Common myeloid progenitor, CD34-positive (primary cell): ENCODE results near the gene TUBB1.

Experiments
- CTCF ChIA-PET: fragments of 350-600 bp; sonication (Branson Sonifier 250); formaldehyde crosslinking; loops from one replicate; lab custom pipeline; 2021; ENCODE audit warnings: antibody characterized with exemption; lab: Charles Lee
- POLR2A ChIA-PET: fragments of 350-600 bp; sonication (Branson Sonifier 250); formaldehyde crosslinking; loops from one replicate; lab custom pipeline; 2021; ENCODE audit warnings: antibody characterized with exemption; lab: Charles Lee
- DNase-seq, 3 donors: peaks; one replicate each; pipeline versions ENCODE4 v3.0.0 to v3.0.0-alpha.2; 2013
- H3K27ac ChIP-seq, 2 experiments: 1 replicate in 1 of 2; 2 replicates in 1 of 2; pipeline ENCODE4 v1.7.0; 2013; ENCODE audit warnings: inconsistent platforms in 2 of 2, low read length in 2 of 2, mild to moderate bottlenecking in 2 of 2, low read depth in 1 of 2, moderate library complexity in 1 of 2; ENCODE audit not compliant: severe bottlenecking in 2 of 2, insufficient read depth in 1 of 2, poor library complexity in 1 of 2
- H3K27me3 ChIP-seq, 5 experiments: replicated peaks in 2 of 5; 1 replicate in 3 of 5; 2 replicates in 2 of 5; pipeline versions ENCODE4 v1.6.1 to v1.7.0; 2013; ENCODE audit warnings: low read length in 4 of 5, mild to moderate bottlenecking in 2 of 5, moderate library complexity in 2 of 5, inconsistent platforms in 1 of 5; ENCODE audit not compliant: insufficient read depth in 5 of 5, control insufficient read depth in 4 of 5
- H3K36me3 ChIP-seq, 4 experiments: 1 replicate in 2 of 4; 2 replicates in 2 of 4; pipeline versions ENCODE4 v1.6.1 to v1.7.0; 2013; ENCODE audit warnings: low read length in 3 of 4, control low read depth in 1 of 4, mild to moderate bottlenecking in 1 of 4; ENCODE audit not compliant: control insufficient read depth in 4 of 4, insufficient read depth in 4 of 4
- H3K4me1 ChIP-seq, 4 experiments: 1 replicate in 3 of 4; 2 replicates in 1 of 4; pipeline versions ENCODE4 v1.6.1 to v1.7.1; 2013; ENCODE audit warnings: low read length in 3 of 4, mild to moderate bottlenecking in 3 of 4, control low read depth in 1 of 4, inconsistent platforms in 1 of 4, moderate library complexity in 1 of 4; ENCODE audit not compliant: control insufficient read depth in 4 of 4, insufficient read depth in 4 of 4; ENCODE audit errors: control extremely low read depth in 1 of 4
- H3K4me3 ChIP-seq, 7 experiments: 1 replicate in 4 of 7; 2 replicates in 3 of 7; pipeline versions ENCODE4 v1.5.1 to v1.7.0; 2013; ENCODE audit warnings: mild to moderate bottlenecking in 7 of 7, low read length in 6 of 7, moderate library complexity in 6 of 7, inconsistent platforms in 2 of 7, low read depth in 2 of 7, control low read depth in 1 of 7; ENCODE audit not compliant: insufficient read depth in 4 of 7, control insufficient read depth in 1 of 7; ENCODE audit errors: extremely low read depth in 1 of 7
- H3K9me3 ChIP-seq, 5 experiments: 1 replicate in 4 of 5; 2 replicates in 1 of 5; pipeline versions ENCODE4 v1.6.1 to v1.7.1; 2013; ENCODE audit warnings: low read length in 4 of 5, mild to moderate bottlenecking in 2 of 5, inconsistent platforms in 1 of 5, low read depth in 1 of 5, moderate library complexity in 1 of 5; ENCODE audit not compliant: control insufficient read depth in 4 of 5, insufficient read depth in 2 of 5; ENCODE audit errors: control extremely low read depth in 1 of 5
- WGBS: methylation state at CpG from one replicate; pipeline ENCODE4 v1.1.5; 2013; ENCODE audit not compliant: insufficient coverage; 5-methylcytosine and 5-hydroxymethylcytosine counted together

TUBB1 gene

GRCh38 chr20:59075934-59076508, 56.8 kb downstream of the TUBB1 start:
- CTCF ChIA-PET: interaction anchor here (1.0 kb wide), 1 partner anchor 132 kb away, joined by 3 read pairs; no protein-coding TSS in a partner anchor
- DNase-seq: no peak
- H3K36me3 ChIP-seq: no peaks in the 10 kb centered on the region
- H3K4me1 ChIP-seq: no peaks in the 10 kb centered on the region
- H3K4me3 ChIP-seq: no peak overlapping the region
- H3K27ac ChIP-seq: no peak overlapping the region
- peaks cover 2 to 25% (median 14%) of the 10 kb centered on the region in 5 experiments for H3K27me3 ChIP-seq
- POLR2A ChIA-PET: no interaction called here
- WGBS: 100% methylated on average over 2 of the region's 4 CpGs
- H3K9me3 ChIP-seq: no peaks in the 10 kb centered on the region
